ENCODE data around the gene MLPH. TPM values are rescaled to one million over a fixed set of nuclear protein-coding genes. Genes with fewer than 3 reads are reported as not detected.

The MLPH gene
- polyA plus RNA-seq, 3 donors, result not detected

DNA sequence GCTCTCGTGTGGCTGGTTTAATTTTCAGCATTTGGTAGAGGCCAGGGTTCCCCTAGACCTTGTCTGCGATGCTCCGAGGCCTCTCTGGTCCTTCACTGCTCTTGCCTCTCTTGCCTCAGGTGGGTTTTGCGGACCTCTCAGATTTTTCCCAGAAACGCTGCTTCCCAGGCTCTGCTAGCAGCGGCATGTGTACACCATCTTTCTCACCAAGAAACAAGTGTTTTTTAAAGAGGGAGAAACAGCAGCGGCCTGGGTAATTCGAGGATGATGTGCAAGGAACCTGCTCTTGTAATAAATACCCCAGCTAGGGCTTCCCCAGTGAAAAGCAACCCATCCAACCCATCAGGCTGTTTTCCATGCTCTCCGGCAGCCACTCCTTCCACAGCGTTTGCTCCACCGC, 39.6 kb upstream of the MLPH start:
- Histone ChIP-seq H3K27ac (ENCODE audit: low read depth in 1 of 2, low read length in 2 of 2) (no peak overlapping the region), H3K9me3 (replicated peaks in 1 of 2; ENCODE audit: control insufficient read depth in 1 of 2, insufficient read depth in 1 of 2, low read length in 2 of 2) (no peaks in the 10 kb centered on the region), H4K20me1 (ENCODE audit: insufficient read depth, low read length) (no peaks in the 10 kb centered on the region), H3K4me3 (replicated peaks in 1 of 3; ENCODE audit: low read depth in 2 of 3, low read length in 3 of 3) (no peak overlapping the region), H2AFZ (ENCODE audit: insufficient read depth, low read depth, low read length, poor library complexity, severe bottlenecking) (no peak overlapping the region), H3K4me2 (replicated peaks; ENCODE audit: extremely low read depth, low read length, poor library complexity, severe bottlenecking) (no peak overlapping the region), H3K4me1 (ENCODE audit: control insufficient read depth in 1 of 2, insufficient read depth in 2 of 2, low read length in 2 of 2) (no peaks in the 10 kb centered on the region), H3K9ac (ENCODE audit: insufficient read depth, low read length, poor library complexity, severe bottlenecking) (no peak overlapping the region), H3K79me2 (ENCODE audit: insufficient read depth, low read length) (no peaks in the 10 kb centered on the region), H3K27me3 (ENCODE audit: control insufficient read depth in 2 of 2, insufficient read depth in 2 of 2, low read length in 2 of 2) (no peaks in the 10 kb centered on the region), H3K36me3 (replicated peaks in 1 of 2; ENCODE audit: control insufficient read depth in 1 of 2, insufficient read depth in 2 of 2, low read length in 2 of 2) (no peaks in the 10 kb centered on the region)
- Mint-ChIP-seq H3K27ac (no peak overlapping the region), H3K9me3 (peaks cover 0 to 2% (median 0%) of the 10 kb centered on the region in 7 donors), H3K36me3 (no peaks in the 10 kb centered on the region), H3K4me1 (peaks cover 7% of the 10 kb centered on the region), H3K27me3 (ENCODE audit: low read depth in 3 of 3) (peaks cover 2 to 6% (median 3%) of the 10 kb centered on the region in 3 donors), H3K4me3 (no peak overlapping the region)
- WGBS (ENCODE audit: insufficient coverage), result 90% methylated on average over 4 of the region's 11 CpGs
- no peak for DNase-seq
- TF ChIP-seq, protein P1, sequence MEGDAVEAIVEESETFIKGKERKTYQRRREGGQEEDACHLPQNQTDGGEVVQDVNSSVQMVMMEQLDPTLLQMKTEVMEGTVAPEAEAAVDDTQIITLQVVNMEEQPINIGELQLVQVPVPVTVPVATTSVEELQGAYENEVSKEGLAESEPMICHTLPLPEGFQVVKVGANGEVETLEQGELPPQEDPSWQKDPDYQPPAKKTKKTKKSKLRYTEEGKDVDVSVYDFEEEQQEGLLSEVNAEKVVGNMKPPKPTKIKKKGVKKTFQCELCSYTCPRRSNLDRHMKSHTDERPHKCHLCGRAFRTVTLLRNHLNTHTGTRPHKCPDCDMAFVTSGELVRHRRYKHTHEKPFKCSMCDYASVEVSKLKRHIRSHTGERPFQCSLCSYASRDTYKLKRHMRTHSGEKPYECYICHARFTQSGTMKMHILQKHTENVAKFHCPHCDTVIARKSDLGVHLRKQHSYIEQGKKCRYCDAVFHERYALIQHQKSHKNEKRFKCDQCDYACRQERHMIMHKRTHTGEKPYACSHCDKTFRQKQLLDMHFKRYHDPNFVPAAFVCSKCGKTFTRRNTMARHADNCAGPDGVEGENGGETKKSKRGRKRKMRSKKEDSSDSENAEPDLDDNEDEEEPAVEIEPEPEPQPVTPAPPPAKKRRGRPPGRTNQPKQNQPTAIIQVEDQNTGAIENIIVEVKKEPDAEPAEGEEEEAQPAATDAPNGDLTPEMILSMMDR (IDR thresholded peaks at IDR 0.05), result no peak
- intact Hi-C loops (cut with micrococcal nuclease), result no loop called here

DNA sequence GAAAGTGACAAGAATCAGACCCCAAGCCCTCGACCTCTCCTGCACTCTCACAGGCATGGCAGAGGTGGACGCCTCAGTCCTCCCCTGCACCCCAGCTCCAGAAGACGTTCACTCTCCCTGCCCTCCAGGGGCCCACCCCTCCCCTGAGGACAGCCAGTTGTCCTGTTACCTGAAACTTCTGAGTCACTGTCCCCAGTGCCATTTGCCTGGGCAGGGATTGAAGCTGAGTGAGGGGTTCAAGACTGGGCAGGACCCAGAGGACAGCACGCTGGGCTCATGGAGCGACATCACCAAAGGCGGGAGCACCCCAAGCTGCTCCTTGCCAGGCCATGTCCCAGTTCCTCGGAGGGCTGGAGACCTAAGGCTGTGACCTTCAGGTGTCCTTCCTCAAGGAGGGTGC, 38.9 kb upstream of the MLPH start:
- Mint-ChIP-seq H3K4me1 (peaks cover 7% of the 10 kb centered on the region), H3K27ac (no peak overlapping the region), H3K4me3 (no peak overlapping the region), H3K27me3 (ENCODE audit: low read depth in 3 of 3) (peaks cover 2 to 6% (median 3%) of the 10 kb centered on the region in 3 donors), H3K9me3 (peaks cover 0 to 2% (median 0%) of the 10 kb centered on the region in 7 donors), H3K36me3 (no peaks in the 10 kb centered on the region)
- Histone ChIP-seq H3K9me3 (replicated peaks in 1 of 2; ENCODE audit: control insufficient read depth in 1 of 2, insufficient read depth in 1 of 2, low read length in 2 of 2) (no peaks in the 10 kb centered on the region), H3K36me3 (replicated peaks in 1 of 2; ENCODE audit: control insufficient read depth in 1 of 2, insufficient read depth in 2 of 2, low read length in 2 of 2) (no peaks in the 10 kb centered on the region), H3K4me1 (ENCODE audit: control insufficient read depth in 1 of 2, insufficient read depth in 2 of 2, low read length in 2 of 2) (no peaks in the 10 kb centered on the region), H3K27ac (ENCODE audit: low read depth in 1 of 2, low read length in 2 of 2) (no peak overlapping the region), H3K4me3 (replicated peaks in 1 of 3; ENCODE audit: low read depth in 2 of 3, low read length in 3 of 3) (no peak overlapping the region), H3K27me3 (ENCODE audit: control insufficient read depth in 2 of 2, insufficient read depth in 2 of 2, low read length in 2 of 2) (no peaks in the 10 kb centered on the region), H2AFZ (ENCODE audit: insufficient read depth, low read depth, low read length, poor library complexity, severe bottlenecking) (no peak overlapping the region), H4K20me1 (ENCODE audit: insufficient read depth, low read length) (no peaks in the 10 kb centered on the region), H3K79me2 (ENCODE audit: insufficient read depth, low read length) (no peaks in the 10 kb centered on the region), H3K4me2 (replicated peaks; ENCODE audit: extremely low read depth, low read length, poor library complexity, severe bottlenecking) (no peak overlapping the region), H3K9ac (ENCODE audit: insufficient read depth, low read length, poor library complexity, severe bottlenecking) (no peak overlapping the region)
- WGBS (ENCODE audit: insufficient coverage), result 98% methylated on average over 6 of the region's 7 CpGs
- TF ChIP-seq, protein P1 (IDR thresholded peaks at IDR 0.05), result no peak
- intact Hi-C loops (cut with micrococcal nuclease), result no loop called here
- DNase-seq, result no peak

Data from CD14-positive monocyte (primary cell).